ENCODE results near the gene ACTR3C. TPM values are rescaled to one million over a fixed set of nuclear protein-coding genes. Genes with fewer than 3 reads are reported as not detected.

Gene ACTR3C
- total and polyA plus RNA-seq, 2 of the 13 experiments (the other 11 are each of a cell fraction or from before 2014, with no cell fraction given), result 3.8 to 7.5 TPM

- no peak overlapping the region for H3K27ac ChIP-seq (ENCODE audit: extremely low read length, insufficient read depth, low read length)
- WGBS (ENCODE audit: low lambda C conversion rate), result 93% methylated on average over 5 of the region's 10 CpGs
- TF ChIP-seq POLR2G (IDR thresholded peaks at IDR 0.05; ENCODE audit: low read depth, low read length), result 0 out of 2 replicates have a peak, but pooled peaks have one; percentile 36
- peak; percentile 62 for TF ChIP-seq AGO2 (optimal IDR thresholded peaks at IDR 0.05; ENCODE audit: low read depth, low read length)
- no peak for TF ChIP-seq ZNF720 (CRISPR knock-in tag; IDR thresholded peaks at IDR 0.05)
- H3K79me2 ChIP-seq (ENCODE audit: insufficient read depth, low read length), result no peaks in the 10 kb centered on the region
- H3K9me3 ChIP-seq (ENCODE audit: low read length), result no peaks in the 10 kb centered on the region
- intact Hi-C loops (cut with micrococcal nuclease; ENCODE audit: unreplicated experiment), result no loop called here
- in situ Hi-C loops (cut with HindIII; ENCODE audit: extremely low pct_ligation_motif_present, low pct_unique_long_range_greater_than_20kb), result no loop called here
- BruUV-seq (replicated peaks), result no TSS peak
- H3K36me3 ChIP-seq (replicated peaks in 1 of 2; ENCODE audit: control insufficient read depth in 1 of 2, insufficient read depth in 2 of 2, low read length in 2 of 2), result peaks cover 20 to 43% of the 10 kb centered on the region in 2 experiments
- H3K4me2 ChIP-seq (ENCODE audit: low read depth, low read length), result no peak overlapping the region
- H3K4me1 ChIP-seq (ENCODE audit: insufficient read depth, low read length), result no peaks in the 10 kb centered on the region
- DNase-seq (ENCODE audit: low spot score) (no peak), FAIRE-seq (no peak), ATAC-seq (no peak)
- H3K9ac ChIP-seq (ENCODE audit: insufficient read depth, low read depth, low read length), result no peak overlapping the region
- H3K27me3 ChIP-seq (ENCODE audit: control insufficient read depth in 1 of 2, insufficient read depth in 2 of 2, low read length in 2 of 2), result no peaks in the 10 kb centered on the region
- H2AFZ ChIP-seq (ENCODE audit: low read length), result no peak overlapping the region
- 0 out of 2 replicates have a peak, but pooled peaks cover 2% of the 10 kb centered on the region for H4K20me1 ChIP-seq (ENCODE audit: insufficient read depth, low read length)
- POLR2A ChIA-PET, result no interaction called here
- CTCF ChIA-PET (ENCODE audit: low intra/inter-chr PET ratio, low total read pairs), result no interaction called here
- H3K4me3 ChIP-seq (replicated peaks in 1 of 3; ENCODE audit: insufficient read depth in 1 of 3, low read depth in 2 of 3, low read length in 3 of 3), result no peak overlapping the region
Measured at GRCh38 chr7:150333659-150334058, 10.3 kb upstream of the ACTR3C start.

- over 99% methylated on average over 14 of the region's 18 CpGs for WGBS (ENCODE audit: low lambda C conversion rate)
Measured at GRCh38 chr7:150332852-150333635, 9.7 kb upstream of the ACTR3C start.

More at GRCh38 chr7:150332852-150333635, 9.7 kb upstream of the ACTR3C start:
- no peaks in the 10 kb centered on the region for H3K27me3 ChIP-seq (ENCODE audit: control insufficient read depth in 1 of 2, insufficient read depth in 2 of 2, low read length in 2 of 2)
- 0 out of 2 replicates have a peak, but pooled peaks cover 2% of the 10 kb centered on the region for H4K20me1 ChIP-seq (ENCODE audit: insufficient read depth, low read length)
- no peak overlapping the region for H3K4me3 ChIP-seq (replicated peaks in 1 of 3; ENCODE audit: insufficient read depth in 1 of 3, low read depth in 2 of 3, low read length in 3 of 3)
- BruUV-seq (replicated peaks), result no TSS peak
- DNase-seq (ENCODE audit: low spot score), result no peak
- H3K79me2 ChIP-seq (ENCODE audit: insufficient read depth, low read length), result no peaks in the 10 kb centered on the region
- no peak for FAIRE-seq
- peaks cover 21 to 48% of the 10 kb centered on the region in 2 experiments for H3K36me3 ChIP-seq (replicated peaks in 1 of 2; ENCODE audit: control insufficient read depth in 1 of 2, insufficient read depth in 2 of 2, low read length in 2 of 2)
- no peak for ATAC-seq
- intact Hi-C loops (cut with micrococcal nuclease; ENCODE audit: unreplicated experiment) (no loop called here), in situ Hi-C loops (cut with HindIII; ENCODE audit: extremely low pct_ligation_motif_present, low pct_unique_long_range_greater_than_20kb) (no loop called here)
- no peak overlapping the region for H2AFZ ChIP-seq (ENCODE audit: low read length)
- ChIA-PET POLR2A (no interaction called here), CTCF (ENCODE audit: low intra/inter-chr PET ratio, low total read pairs) (no interaction called here)
- no peak overlapping the region for H3K27ac ChIP-seq (ENCODE audit: extremely low read length, insufficient read depth, low read length)
- TF ChIP-seq RBAK (CRISPR knock-in tag; IDR thresholded peaks at IDR 0.05), result no peak
- peak; percentile 33 for TF ChIP-seq AGO2 (optimal IDR thresholded peaks at IDR 0.05; ENCODE audit: low read depth, low read length)
- TF ChIP-seq RBM22 (optimal IDR thresholded peaks at IDR 0.05; ENCODE audit: low read length), result peak; percentile 35
- TF ChIP-seq ZNF503 (CRISPR knock-in tag; IDR thresholded peaks at IDR 0.05), result no peak
- no peak overlapping the region for H3K4me2 ChIP-seq (ENCODE audit: low read depth, low read length)
- no peaks in the 10 kb centered on the region for H3K9me3 ChIP-seq (ENCODE audit: low read length)
- no peak overlapping the region for H3K9ac ChIP-seq (ENCODE audit: insufficient read depth, low read depth, low read length)
- H3K4me1 ChIP-seq (ENCODE audit: insufficient read depth, low read length), result no peaks in the 10 kb centered on the region

Measured in HepG2 (cell line).